SHP77 treated with DMSO at 0.1 percent for 48 hours (cell line): ENCODE results near the gene BDKRB2.
"Not testable (repeated sequence)": the region's sequence is repeated elsewhere in the genome, so short reads cannot be mapped to it uniquely, and the experiment has no call there.

Experiments
- DNase-seq: peaks from one replicate; lab custom pipeline; 2025; lab: John Stamatoyannopoulos, UW

BDKRB2 gene

DNA sequence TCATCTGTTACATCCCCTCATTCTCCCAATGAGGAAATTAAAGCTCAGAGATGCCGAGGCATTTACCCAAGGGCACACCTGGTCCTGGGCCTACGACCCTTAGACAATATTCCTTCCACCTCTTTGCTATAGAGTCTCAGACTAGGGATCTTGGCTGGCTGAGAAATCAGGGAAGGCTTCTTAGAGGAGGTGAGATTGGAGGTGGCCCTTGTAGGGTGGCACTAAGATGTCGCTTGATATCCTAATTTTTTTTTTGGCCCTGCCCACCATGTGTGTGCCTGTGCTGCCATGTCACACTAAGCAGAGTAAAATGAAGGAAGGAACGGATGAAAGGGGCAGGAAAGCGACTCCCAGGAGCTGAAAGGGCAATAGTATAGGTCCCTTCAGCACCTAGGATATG lies 20.6 kb downstream of the BDKRB2 start:
- DNase-seq: no peak

DNA sequence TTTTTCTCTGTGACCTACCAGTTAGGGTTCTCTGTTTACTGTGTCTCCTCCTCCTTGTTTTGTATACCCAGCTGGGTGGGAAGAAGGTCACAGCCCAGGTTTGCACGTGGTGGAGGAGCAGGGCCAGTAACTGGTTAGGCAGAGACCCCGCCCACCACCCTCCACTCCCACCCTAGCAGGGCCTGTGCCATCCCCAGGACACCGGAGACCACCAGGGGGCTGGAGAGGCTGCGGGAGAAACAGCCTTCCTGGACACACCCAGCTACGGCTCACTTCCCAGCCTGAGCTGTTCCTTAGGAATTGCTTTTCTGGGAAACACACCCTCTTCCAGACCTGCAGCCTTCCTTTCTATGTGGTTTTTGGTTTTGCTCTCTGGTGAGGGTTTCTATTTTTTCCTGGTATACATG lies 21.1 kb downstream of the BDKRB2 start:
- DNase-seq: no peak

DNA sequence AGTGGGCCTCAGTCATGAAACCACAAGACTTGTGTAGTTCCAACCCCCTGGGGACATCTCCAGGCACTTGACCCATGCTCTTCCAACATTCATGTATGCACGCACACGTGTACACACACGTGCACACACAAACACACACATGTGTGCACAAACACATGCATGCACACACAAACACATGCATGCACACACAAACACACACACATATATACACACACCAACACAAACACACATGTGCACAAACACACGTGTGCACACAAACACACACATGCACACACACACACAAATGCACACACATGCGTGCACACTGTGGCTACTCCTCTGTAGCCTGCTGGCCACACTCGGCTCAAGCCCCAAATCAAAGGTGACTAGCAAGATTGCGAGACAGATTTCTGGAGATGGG lies 22.8 kb downstream of the BDKRB2 start:
- no peak for DNase-seq

DNA sequence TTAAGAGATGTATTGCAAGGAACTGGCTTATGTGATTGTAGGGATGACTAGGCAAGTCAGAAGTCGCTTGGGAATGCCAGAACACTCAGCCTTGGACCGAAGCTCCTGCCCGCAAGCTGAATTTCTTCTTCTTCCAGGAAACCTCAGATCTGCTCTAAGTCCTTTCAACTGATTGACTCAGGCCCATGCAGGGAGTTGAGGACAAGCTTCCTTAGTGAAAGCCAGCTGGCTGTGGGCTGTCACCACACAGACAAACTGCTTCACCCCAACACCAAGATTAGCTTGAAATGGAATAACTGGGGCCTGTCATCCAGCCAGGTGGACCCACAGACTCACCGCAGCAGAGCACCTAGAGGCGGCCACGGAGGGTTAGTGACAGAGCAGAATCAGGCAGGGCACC lies 24.7 kb downstream of the BDKRB2 start:
- DNase-seq: no peak

DNA sequence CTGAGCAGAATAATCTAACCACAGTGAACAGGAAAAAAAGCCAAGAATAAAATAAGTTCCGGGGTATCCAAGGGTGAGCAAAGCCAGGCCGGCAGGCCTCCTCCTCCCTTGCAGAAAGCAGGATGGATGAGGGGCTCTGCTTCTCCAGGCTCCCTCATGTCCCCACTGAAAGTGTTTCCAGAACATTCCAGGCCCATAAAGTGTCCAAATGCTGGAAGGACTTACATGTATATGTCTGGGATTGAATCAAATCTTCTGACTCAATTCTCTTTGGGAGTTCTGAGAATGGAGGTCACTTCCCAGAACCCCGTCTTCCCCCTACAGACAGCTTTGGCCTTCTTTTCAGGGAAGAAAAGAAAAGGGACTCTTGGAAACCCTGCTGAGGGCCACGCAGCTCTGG lies 26.4 kb downstream of the BDKRB2 start:
- DNase-seq: no peak

DNA sequence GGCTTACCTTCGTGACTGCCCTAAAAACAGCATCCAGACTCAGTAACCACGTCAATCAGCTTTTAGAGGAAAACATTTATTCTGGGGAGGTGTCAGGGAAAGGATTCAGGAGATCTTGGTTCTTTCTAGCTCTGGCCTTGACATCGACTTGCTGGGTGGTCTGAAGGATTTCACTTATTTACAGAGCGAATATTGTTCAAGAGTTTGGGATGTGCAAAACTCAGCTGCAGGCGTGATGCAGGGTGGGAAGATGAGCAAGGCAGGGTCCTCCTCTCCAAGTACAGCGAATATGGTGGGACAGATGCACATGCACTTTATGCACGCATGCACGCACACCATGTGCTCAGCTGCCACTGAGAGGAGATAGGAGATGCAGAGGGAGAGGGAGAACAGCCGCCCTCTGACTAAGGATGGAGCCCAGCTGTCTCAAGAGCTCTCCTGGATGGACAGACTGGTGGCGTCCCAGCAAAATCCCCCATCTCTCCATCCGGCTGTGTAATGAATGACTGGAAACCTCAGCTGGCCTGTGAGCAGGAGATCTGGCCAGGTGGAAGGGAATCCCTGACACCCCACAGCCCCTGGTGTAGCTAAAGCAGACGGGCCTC lies 27.0 kb downstream of the BDKRB2 start:
- DNase-seq: no peak

DNA sequence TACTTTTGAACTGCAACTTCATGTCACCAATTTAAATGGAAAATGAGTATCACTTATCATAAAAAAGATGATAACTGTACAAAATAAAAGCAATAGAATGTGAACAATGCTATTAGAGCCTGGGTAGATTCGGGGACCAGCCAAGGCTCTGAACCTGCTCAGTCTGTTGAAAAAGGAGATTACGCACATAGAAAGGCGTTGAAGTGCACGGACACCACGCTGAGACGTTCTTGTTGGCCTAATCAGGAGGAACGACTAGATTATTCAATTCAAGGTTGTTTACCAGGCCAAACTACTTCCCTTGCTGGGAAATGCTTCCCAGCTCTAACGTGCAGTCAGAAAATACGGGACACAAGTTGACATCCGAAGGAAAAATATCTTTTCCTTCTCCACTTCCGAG lies 27.9 kb downstream of the BDKRB2 start:
- no peak for DNase-seq

DNA sequence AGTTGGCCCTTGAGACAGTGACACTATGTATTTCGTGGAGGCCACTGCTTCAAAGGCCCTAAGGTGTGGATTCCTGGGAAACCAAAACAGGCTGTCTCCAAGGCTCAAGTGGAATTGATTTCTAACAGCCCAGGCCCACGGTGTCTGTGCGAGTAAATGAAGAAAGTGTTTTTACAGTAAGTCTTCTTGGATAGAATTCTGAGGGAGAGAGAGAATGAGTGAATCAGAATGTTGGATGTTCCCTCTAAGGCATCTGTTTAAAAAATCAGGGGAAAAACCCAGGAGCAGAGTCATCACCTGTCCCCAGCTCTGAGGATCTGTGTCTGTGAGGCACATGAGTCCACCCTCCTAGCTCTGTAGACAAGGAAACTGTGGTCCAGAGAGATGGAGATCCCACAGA lies 29.0 kb downstream of the BDKRB2 start:
- no peak for DNase-seq

DNA sequence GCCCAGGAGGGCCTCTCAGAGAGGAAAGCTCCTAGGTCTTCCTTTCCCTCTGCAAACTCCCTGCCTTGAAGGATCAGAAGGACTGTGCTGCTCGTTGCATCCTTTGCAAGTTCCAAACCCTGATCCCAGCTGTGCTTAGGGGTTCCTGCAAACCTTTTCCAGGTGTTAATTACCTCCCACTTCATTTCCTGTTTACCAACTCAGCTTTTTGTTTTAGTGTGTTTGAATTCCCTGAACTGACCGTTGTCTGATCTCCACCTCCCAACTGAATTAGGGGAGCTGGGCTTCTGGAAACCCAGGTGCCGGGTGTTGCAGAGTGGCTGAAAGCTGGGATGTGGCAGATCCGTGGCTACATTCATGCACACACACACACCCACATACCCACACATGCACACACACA lies 30.8 kb downstream of the BDKRB2 start:
- no peak for DNase-seq

DNA sequence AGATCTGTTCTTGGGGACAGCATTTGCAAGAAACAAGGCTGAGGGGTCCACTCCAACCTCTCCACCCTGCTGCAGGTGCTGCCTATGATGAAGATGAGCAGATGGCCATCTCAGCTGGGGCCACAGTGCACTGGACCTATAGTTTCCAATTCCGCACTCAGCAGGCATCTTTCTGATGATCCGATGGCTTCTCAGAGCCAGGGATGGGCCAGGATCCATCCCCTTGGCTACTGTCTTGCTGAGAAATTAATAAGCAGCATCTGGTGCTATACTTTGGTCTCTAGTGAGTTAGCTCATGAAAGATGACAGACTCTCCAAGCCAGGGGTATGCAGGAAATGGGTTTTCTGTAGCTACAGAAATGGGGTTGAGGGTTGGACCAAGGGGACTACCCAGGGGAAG lies 33.0 kb downstream of the BDKRB2 start:
- no peak for DNase-seq

DNA sequence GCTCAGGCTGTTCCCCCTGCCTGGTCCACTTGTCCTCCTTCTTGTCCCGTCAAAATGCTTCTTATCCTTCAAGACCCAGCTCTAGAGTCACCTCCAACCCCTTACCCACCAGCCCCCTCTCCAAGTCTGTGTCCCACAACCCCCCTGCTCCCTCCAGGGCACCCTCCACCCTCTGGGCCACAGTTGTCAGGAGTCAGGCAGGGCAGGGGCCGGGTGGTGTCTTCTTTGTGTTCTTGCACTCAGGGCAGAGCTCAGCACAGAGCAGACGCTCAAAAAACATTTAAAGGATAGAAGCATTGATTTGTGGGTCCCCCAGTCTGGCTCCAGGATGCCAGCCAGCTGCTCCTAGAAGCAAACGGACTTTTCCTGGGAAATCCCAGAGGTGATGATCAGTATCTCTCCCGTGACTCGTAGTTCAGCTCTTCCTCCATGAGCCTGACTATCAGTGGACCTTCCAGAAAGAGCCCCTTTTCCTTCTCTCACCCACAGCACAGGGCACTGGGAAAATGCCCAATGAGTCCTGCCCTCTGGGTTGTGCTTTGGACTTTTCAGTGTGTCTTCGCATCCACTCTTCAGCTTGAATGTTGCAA lies 34.1 kb downstream of the BDKRB2 start:
- DNase-seq: no peak

DNA sequence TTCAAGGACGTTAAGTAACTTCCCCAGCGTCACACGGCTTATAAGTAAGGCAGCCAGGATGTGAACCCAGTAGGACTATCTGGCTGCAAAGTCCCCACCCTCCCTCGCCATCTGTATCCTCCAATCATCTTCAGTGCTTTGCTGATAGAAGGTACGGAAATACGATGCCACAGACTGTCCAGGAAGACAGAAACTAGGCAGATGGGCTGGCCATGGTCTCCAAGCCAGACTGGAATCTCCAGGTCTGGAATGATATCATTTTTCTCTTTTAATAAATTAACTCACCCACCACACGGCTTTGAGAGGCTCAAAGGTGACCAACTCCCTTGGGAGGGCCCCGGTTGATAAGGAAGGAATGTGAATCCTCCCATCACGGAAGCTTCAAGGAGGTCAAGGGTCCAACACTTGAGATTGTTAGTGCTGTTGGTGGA lies 35.1 kb downstream of the BDKRB2 start:
- DNase-seq: no peak

DNA sequence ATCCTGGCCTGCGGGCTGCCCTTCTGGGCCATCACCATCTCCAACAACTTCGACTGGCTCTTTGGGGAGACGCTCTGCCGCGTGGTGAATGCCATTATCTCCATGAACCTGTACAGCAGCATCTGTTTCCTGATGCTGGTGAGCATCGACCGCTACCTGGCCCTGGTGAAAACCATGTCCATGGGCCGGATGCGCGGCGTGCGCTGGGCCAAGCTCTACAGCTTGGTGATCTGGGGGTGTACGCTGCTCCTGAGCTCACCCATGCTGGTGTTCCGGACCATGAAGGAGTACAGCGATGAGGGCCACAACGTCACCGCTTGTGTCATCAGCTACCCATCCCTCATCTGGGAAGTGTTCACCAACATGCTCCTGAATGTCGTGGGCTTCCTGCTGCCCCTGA lies 36.0 kb downstream of the BDKRB2 start:
- no peak for DNase-seq

DNA sequence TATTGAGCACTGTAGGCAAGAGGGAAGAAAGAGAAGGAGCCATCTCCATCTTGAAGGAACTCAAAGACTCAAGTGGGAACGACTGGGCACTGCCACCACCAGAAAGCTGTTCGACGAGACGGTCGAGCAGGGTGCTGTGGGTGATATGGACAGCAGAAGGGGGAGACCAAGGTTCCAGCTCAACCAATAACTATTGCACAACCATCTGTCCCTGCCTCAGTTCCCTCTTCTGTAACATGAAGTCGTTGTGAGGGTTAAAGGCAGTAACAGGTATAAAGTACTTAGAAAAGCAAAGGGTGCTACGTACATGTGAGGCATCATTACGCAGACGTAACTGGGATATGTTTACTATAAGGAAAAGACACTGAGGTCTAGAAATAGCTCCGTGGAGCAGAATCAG lies 37.5 kb downstream of the BDKRB2 start:
- no peak for DNase-seq

DNA sequence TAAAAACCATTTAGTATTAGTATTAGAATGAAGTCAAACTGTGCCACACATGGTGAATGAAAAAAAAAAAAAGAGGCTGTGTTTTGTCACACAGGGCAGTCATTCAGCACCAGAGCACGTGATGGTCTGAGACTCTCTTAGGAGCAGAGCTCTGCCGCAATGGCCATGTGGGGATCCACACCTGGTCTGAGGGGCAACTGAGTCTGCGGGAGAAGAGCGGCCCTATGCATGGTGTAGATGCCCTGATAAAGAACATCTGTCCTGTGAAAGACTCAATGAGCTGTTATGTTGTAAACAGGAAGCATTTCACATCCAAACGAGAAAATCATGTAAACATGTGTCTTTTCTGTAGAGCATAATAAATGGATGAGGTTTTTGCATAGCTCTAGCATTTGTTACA lies 39.1 kb downstream of the BDKRB2 start:
- no peak for DNase-seq

DNA sequence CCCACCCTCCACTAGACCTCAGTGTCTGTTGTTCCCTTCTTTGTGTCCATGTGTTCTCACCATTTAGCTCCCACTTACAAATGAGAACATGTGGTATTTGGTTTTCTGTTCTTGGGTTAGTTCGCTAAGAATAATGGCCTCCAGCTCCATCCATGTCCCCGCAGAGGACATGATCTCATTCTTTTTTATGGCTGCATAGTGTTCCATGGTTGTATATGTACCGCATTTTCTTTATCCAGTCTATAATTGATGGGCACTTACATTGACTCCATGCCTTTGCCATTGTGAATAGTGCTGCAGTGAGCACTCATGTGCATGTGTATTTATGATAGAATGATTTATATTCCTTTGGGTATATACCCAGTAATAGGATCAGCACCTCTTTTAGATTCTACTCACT lies 40.4 kb downstream of the BDKRB2 start:
- DNase-seq: not testable (repeated sequence)

DNA sequence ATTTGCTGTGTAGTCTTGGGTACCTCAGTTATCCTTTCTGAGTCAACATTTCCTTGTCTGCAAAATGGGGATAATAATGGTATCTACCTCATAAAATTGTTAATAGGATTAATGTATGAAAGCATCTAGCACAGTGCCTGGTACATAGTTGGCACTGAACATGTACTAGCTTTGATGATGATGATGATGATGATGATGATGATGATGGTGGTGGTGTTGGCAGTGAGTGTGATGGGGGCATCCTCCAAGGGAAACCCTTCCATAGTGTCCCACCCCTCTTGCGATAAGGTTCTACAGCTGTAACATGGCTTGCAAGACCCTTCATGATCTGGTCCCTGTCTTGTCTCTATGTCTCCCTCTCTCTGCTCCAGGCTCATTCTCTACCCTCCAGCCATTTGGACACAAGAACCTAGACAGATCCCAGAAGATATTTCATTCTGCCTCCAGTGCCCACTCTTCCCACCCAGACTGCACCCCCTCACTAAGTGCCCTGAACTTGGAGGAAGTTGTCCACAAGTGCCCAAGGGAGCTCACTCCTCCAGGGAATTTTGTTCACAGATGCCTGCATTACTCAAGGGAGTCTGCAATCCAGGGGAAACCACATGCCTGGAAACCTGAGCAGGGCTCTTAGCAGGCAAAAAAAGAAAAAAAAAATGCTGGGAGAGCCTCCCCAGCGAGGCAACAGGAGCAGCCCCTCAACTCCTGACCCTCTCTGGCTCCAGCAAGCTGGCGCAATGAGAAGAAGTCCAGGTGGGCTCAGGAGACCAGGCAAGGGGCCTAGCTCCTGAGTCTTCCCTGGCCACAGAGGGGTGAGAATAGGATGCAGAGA lies 41.3 kb downstream of the BDKRB2 start:
- no peak for DNase-seq

DNA sequence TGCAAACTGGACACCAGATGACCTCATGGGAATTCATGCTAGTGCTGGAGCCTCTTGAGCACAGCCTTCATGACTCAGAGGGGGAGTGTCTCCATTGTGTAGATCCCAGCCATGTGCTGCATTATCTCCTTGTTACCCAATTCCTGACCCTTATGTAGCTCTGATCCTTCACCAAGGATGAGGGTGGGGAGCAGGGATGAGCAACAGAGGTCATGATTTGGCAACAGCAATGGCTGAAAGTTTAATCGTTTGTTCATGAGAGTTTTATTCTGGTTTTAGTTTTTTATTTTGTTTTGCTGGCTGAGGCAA lies 41.9 kb downstream of the BDKRB2 start:
- DNase-seq: no peak

DNA sequence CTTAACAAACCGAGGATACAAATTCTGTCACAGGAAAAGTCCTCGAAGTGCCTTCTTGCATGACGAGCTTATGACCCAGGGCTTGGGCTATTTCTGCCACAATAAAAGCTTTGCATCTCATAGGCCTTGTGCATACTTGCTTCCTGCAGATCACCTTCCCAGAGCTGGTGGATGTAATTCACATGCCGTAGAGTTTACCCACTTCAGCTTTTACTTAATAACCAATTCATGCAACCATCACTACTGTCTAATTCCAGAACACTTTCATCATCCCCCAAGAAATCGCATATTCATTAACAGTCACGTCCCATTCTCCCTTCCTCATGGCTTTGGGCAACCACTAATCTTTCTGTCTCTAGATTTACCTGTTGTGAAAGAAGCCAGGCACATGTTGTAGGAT lies 42.4 kb downstream of the BDKRB2 start:
- no peak for DNase-seq

DNA sequence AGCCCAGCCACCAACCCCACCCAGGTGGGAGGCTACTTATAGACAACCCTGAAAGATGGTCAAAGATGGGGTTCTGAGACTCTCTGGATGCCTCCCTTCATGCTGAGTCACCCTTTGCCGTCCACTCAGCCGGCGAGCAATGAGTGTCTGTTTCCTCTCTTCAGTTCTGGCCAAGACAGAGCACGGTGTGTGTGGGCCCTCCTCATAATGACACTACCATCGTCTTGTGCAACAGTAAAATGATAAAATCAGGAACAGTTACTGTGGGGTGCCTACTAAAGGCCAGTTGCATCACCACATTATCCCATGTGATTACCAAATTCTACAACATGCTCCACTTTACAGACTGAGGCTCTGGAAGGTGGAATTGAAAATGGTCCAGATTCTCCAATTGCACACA lies 44.4 kb downstream of the BDKRB2 start:
- DNase-seq: no peak

DNA sequence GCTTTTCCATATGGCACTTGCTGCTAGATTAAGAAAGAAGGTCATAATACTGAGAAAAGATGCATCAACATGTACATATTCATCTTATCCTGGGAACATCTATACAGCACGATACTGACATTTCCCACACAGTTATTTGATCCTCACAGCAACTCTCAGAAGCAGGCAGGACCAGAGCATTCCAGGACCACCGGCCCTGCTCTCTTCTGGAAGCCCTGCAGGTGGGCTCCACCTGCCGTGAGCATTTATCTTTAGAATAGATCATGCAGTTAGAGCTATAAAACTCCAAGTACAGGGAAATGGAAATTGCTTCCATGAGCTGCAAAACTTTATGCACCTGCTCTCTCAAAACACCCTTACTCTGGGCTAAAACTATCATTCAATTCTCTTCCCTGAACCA lies 45.8 kb downstream of the BDKRB2 start:
- no peak for DNase-seq

DNA sequence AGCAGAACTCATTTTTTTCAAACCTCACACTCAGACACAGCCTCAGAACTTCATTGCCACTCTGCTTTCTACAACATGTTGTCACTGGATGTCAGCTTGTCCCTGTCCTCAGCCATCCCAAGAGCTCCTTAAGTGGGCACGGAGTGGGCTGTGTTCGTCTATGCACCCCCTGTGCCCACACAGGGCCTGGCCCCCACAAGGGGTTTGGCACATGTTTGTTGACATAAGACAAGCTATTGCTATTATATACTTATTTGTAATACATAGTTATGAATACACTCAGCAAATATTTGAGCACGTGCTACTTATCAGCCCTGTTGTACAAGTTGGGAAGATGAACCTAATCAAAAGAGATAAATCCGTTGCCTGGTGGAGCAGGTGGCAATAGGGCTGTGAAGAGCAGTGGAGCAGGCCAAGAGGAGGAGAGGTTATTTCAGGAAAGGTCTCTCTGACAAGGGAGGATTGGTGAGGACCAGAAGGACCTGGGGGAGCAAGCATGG lies 47.1 kb downstream of the BDKRB2 start:
- no peak for DNase-seq

DNA sequence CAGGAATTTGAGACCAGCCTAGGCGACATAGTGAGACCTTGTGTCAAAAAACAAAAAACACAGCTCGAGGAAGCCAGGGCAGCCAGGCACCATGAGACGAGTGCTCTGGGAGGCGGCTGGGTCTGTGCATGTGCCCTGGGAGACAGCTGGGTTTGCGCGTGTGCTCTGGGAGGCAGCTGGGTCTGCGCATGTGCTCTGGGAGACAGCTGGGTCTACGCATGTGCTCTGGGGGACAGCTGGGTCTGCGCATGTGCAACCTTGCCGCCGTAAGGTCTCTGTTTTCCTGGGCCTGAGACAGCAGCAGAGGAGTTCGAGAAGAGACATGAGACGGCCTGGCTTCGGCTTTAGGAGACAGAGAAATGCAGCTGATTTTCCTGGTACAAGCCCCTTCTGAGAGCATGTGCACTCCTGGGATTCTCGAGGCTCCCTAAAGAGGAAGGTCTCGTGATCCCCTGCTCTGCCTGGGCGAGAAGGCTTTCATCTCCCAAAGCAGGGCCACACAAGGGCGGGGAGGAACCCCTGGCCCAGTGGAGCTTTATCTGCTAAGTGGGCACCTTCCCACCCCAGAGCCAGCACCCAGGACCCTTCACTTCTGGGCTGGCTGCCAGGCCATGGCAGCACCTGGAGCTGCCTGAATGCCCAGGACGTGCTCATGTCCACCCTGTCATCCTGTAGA lies 47.8 kb downstream of the BDKRB2 start:
- peak; percentile 75 for DNase-seq
